GM19438 (cell line): ENCODE measurements around the gene PRKCE.

Experiments
- ATAC-seq: cut with Tn5 transposase; IDR thresholded peaks from one replicate; pipeline ENCODE4 v1.9.1; 2021; ENCODE audit warnings: low read depth; ENCODE audit not compliant: unreplicated experiment

Gene PRKCE

GRCh38 chr2:45943219-45944044 is 292.0 kb downstream of the PRKCE start:
- no peak for ATAC-seq

- ATAC-seq = no peak
Measured at GRCh38 chr2:45944074-45944473, 292.6 kb downstream of the PRKCE start.

DNA sequence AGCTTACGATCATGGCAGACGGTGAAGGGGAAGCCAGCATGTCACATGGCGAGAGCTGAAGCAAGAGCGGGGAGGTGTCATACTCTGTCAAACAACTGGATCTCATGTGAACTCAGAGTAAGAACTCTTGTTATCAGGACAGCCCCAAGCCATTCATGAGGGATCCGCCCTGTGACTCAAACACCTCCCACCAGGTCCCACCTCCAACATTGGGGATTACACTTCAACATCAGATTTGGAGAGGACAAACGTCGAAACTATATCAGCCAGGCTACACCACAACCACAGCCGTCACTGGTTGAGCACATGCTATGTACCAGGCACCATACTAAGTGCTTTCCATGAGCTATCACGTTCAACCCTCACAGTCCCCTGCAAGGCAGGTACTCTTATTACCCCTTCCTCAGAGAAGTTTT is 293.8 kb downstream of the PRKCE start:
- no peak for ATAC-seq

DNA sequence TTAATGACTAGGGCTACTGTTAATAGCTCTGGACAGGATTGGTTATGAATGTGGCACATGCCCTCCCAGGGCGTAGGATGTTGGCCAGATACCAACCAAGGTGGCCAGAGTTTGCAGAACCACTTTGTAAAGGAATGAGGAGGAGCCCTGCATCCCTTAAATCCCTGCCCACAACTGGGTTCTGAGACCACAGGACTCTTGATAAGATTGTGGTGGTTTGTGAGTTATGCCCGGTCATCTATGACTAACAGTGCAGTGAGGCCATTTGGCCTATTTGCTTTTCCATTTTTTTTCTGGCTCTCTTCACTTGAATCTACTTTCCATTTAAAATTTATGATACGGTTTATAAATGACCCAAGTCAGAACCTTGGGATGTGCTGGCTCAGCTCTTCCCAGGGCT is 294.5 kb downstream of the PRKCE start:
- no peak for ATAC-seq

GRCh38 chr2:45950606-45951005 is 299.1 kb downstream of the PRKCE start:
- no peak for ATAC-seq

DNA sequence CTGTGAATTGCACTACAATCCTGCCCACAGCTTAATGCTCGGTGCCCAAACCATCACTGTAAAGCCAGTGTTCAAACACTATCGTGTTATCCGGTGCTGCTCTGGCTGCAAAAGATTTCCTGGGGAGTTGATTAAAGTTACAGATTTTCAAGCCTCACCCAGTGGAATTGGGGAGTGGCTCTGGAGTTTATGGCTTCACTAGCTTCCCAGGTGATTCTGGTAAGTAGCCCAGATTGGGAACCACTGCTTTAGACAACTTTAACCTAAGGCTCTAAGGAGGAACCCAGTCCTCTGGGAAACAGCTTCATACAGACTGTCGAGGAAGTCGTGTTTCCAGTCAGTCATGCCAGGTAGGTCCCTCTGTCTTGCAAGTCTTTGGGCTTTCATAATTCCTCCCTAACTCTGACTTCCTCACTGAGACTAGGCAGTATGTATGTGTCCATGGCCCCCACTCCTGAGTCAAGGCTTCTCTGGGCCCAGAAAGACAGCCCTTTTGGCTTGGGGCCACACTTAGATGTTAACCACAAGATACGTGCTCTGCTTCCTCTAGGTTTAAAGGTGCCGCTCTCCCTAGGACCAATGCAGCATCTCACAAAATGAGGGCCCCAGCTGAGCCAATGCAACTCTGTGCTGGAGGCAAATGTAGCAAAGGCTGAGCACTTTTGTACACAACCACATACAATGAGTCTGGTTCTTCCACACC is 299.7 kb downstream of the PRKCE start:
- no peak for ATAC-seq

- no peak for ATAC-seq
Measured at GRCh38 chr2:45952591-45952990, 301.1 kb downstream of the PRKCE start.

- no peak for ATAC-seq
Measured at GRCh38 chr2:45953376-45954027, 302.0 kb downstream of the PRKCE start.

GRCh38 chr2:45954233-45954850 is 302.9 kb downstream of the PRKCE start:
- ATAC-seq = no peak

GRCh38 chr2:45957533-45958227 is 306.2 kb downstream of the PRKCE start:
- ATAC-seq = no peak

DNA sequence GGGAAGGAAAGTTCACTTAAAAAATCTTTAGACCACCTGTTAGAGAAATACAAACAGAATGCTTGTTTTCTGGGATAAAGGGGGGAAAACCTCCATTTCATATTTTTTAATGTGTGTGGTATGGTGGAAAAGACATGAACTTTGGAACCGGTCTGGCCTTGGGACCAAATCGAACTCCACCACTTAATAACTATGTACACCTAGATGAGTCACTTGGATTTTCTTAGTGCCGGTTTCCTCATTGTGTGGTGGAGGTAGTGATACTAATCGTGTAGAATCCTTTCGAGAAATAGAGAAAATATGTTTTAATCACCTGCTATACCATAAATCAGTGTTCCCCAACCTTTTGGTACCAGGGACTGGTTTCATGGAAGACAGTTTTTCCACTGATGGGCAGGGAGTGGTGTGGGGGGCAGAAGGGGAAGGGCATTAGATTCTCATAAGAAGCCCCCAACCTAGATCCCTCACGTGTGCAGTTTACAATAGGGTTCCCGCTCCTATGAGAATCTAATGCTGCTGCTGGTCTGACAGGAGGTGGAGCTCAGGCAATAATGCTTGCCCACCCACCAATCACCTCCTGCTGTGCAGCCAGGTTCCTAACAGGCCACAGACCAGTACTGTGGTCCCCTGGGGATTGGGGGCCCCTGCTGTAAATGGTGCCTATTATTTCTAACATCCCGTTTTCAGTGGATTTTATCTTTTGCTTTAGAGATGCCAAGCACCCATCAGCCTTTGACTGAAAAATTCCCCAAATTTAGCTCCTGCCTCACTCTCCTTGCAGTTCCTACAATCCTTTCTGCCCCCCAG is 308.8 kb downstream of the PRKCE start:
- ATAC-seq = no peak

GRCh38 chr2:45962177-45962921 is 310.9 kb downstream of the PRKCE start:
- ATAC-seq = no peak

DNA sequence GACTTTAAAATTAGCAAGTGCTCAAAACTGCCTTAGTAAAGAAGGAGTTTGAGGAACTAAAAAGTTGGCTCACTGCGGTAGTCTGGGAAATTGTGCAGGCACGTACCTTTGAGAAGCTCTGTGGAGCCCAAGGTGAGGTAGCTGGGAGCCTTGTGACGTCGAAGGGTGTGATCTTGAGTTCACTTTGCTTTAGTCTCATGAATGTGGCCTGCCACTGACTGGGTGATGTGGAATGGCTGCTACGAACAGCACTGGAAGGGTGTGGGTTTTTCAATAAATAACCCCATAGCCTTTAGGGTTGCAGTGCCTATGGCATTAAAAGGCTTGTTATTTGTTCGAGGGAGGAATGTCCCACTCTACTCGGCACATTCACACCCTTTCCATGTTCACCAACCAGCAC is 312.3 kb downstream of the PRKCE start:
- ATAC-seq = no peak

DNA sequence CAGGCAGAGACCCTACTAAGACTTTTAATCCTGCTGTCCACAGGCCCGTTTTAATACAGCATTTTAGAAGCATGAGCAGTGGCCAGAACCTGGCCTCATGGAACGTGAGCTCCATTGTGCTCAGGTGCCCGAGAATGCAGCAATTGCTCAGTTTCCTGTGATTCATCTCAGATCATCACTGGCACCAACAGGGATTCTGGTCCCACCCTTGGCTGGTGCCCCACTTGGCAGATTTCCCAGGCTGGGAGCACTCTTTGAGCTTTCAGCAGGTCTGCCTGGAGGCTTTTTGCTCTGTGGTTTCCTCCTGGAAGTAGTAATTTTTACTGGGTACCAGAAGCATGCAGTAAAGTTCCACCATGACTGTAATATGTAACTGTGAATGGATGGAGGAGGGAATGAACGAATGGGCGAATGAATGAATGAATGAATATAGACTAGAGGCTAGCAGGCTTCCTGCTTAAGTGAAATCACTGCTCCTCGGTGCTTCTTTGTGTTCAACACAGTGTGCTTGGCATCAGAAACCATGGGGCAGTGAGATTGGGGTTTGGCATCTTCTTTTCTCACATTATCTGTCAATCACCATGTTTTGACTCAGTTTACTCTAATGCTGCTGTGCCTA is 312.9 kb downstream of the PRKCE start:
- no peak for ATAC-seq

DNA sequence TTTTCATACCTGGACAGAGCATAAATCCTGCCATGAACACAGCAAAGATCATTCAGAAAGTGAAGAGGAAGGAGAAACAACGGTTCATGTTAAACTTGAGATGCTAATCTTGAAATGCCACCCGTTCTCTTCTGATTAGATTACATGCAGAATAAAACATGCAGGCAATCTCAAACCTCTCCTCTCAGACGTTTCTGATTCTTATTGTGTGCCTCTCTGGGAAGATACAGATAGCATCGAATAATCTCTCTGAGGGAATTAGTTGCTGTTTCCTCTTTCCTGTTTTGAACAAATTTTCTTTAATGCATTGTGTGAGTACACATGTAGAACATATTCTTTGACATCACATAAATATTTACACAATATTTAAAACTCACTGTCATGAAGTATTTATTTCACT is 313.4 kb downstream of the PRKCE start:
- no peak for ATAC-seq

DNA sequence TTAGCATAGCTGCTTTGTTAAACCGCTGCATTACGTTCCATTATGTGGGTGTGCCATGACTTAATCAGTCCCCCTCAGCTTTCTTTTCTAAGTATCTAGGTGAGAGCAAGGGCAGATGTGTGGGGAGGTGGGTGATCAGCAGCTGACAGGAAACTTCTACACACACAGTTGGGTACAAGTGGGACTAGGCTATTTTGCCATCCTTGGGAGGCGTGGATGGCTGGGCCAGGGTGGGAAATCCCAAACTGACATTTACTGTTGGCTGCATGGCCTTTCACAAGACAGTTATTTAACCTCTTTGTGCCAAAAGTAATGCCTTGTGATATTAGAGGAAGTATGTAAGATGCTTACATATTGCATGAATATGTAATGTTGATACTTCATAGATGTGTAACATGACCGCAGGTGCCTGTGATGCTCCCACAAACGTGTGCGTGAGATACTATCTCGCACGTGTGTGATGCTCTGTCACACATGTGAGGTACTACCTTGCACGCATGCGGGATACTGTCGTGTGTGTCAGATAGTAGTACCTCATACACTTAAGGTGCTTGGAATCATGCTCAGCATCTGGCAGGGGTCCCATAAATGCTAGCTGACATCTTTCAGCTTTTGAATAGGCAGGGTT is 314.5 kb downstream of the PRKCE start:
- no peak for ATAC-seq

GRCh38 chr2:45968946-45969584 is 317.6 kb downstream of the PRKCE start:
- no peak for ATAC-seq

- ATAC-seq = no peak
Measured at GRCh38 chr2:45973426-45973825, 322.0 kb downstream of the PRKCE start.
